NCI-H146 treated with DMSO at 0.1 percent for 48 hours (cell line): ENCODE results near the gene KRT25.

Experiments used
- DNase-seq: peaks from one replicate; lab custom pipeline; 2025; ENCODE audit not compliant: unreplicated experiment; lab: John Stamatoyannopoulos, UW

KRT25 gene

DNA sequence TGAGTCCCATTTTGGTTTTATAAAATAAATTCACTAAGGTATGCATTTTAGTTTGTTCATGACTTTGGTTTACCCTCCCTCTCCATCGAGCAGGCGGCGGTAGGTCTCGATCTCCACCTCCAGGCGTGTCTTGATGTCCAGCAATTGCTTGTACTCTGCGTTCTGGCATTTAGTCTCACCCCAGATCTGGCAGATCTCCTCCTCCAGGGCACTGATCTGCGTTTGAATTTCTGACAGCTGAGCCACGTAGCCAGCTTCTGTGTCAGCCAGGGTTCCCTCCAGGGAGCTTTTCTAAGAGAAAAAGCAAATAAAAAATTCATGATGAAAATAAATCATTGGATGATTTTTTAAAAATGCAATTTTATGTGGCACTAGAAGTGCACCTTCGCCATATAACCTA lies 55.8 kb downstream of the KRT25 start:
- DNase-seq: no peak
